HepG2 (cell line): ENCODE measurements around the gene CYP26A1. TPM values are rescaled to one million over a fixed set of nuclear protein-coding genes. Genes with fewer than 3 reads are reported as not detected.
A peak's percentile ranks its signal among the peaks of the same experiment; 100 is the strongest.

Source experiments
- DNMT3B ChIP-seq: conservative IDR thresholded peaks from 2 replicates; pipeline ENCODE4 v1.6.1; 2016; ENCODE audit warnings: missing biosample characterization, control low read depth
- FLYWCH1 ChIP-seq: sonication (generic); formaldehyde crosslinking; IDR thresholded peaks from 2 replicates; pipeline ENCODE4 v1.8.1; 2023; ENCODE audit warnings: mild to moderate bottlenecking, missing genetic modification reagents
- GTF2F1 ChIP-seq: fragments of 150-350 bp; IDR thresholded peaks from 2 replicates; pipeline ENCODE4 v1.6.1; 2014; ENCODE audit warnings: low read length
- JUN ChIP-seq: sonication (generic); formaldehyde crosslinking; IDR thresholded peaks from 2 replicates; pipeline ENCODE4 v1.4.0; 2020; ENCODE audit warnings: mild to moderate bottlenecking, missing genetic modification reagents
- MAZ ChIP-seq, 2 experiments: sonication (generic) in 1 of 2; formaldehyde crosslinking in 1 of 2; IDR thresholded peaks; 2 replicates each; pipeline versions ENCODE4 v1.5.0 to v1.6.1; 2012 to 2020; ENCODE audit warnings: low read depth in 2 of 2, mild to moderate bottlenecking in 2 of 2, borderline replicate concordance in 1 of 2, improper control_type of control experiment in 1 of 2, low read length in 1 of 2, missing genetic modification reagents in 1 of 2, moderate library complexity in 1 of 2
- REXO4 ChIP-seq: sonication (generic); formaldehyde crosslinking; IDR thresholded peaks from 2 replicates; pipeline ENCODE4 v1.8.0; 2022; ENCODE audit warnings: missing genetic modification reagents, mild to moderate bottlenecking, borderline replicate concordance
- RNF2 ChIP-seq: fragments of 450-650 bp; conservative IDR thresholded peaks from 2 replicates; pipeline ENCODE4 v1.6.1; 2016; ENCODE audit warnings: low read depth
- SRSF9 ChIP-seq: fragments of 200-400 bp; formaldehyde crosslinking; IDR thresholded peaks from 2 replicates; pipeline ENCODE4 v1.6.1; 2018; ENCODE audit warnings: borderline replicate concordance, mild to moderate bottlenecking, low read depth, low read length; ENCODE audit not compliant: insufficient read depth, poor library complexity, severe bottlenecking
- TBX2 ChIP-seq: sonication (generic); formaldehyde crosslinking; IDR thresholded peaks from 2 replicates; pipeline ENCODE4 v1.5.0; 2020; ENCODE audit warnings: missing genetic modification reagents, mild to moderate bottlenecking, borderline replicate concordance
- TBX3 ChIP-seq: fragments of 450-650 bp; IDR thresholded peaks from 2 replicates; pipeline ENCODE4 v1.6.1; 2017; ENCODE audit warnings: antibody characterized with exemption, mild to moderate bottlenecking, inconsistent platforms, borderline replicate concordance
- ZEB1 ChIP-seq: IDR thresholded peaks from 2 replicates; pipeline ENCODE4 v1.6.1; 2012; ENCODE audit warnings: mild to moderate bottlenecking, low read depth, inconsistent platforms; ENCODE audit not compliant: insufficient replicate concordance
- ZFP37 ChIP-seq: sonication (generic); formaldehyde crosslinking; IDR thresholded peaks from 2 replicates; pipeline ENCODE4 v1.4.0; 2020; ENCODE audit warnings: missing genetic modification reagents, borderline replicate concordance
- ZNF296 ChIP-seq: sonication (generic); formaldehyde crosslinking; conservative IDR thresholded peaks from 2 replicates; pipeline ENCODE4 v1.5.0; 2020; ENCODE audit warnings: mild to moderate bottlenecking, missing genetic modification reagents
- ZNF451 ChIP-seq: sonication (generic); formaldehyde crosslinking; IDR thresholded peaks from 2 replicates; pipeline ENCODE4 v1.5.0; 2020; ENCODE audit warnings: mild to moderate bottlenecking, missing genetic modification reagents
- ZNF7 ChIP-seq: IDR thresholded peaks from 2 replicates; pipeline ENCODE4 v1.6.1; 2016; ENCODE audit warnings: missing biosample characterization, missing genetic modification reagents
- polyA plus RNA-seq, 8 experiments: library from polyadenylated mRNA; depleted of rRNA in 3 of 8; stranded (reverse) in 7 of 8; unstranded in 1 of 8; fragments of >200 nt; fragmentation: Illumina TruSeq in 4 of 8; extraction: Trizol in 4 of 8; gene quantifications; 2 replicates each; pipeline versions ENCODE4 v1.2.1 to v1.2.3, GENCODE V29; 2011 to 2016; ENCODE audit warnings: low read depth in 4 of 8, missing spikeins in 1 of 8, mixed read lengths in 1 of 8; ENCODE audit not compliant: insufficient read depth in 1 of 8
- total RNA-seq, 5 experiments: library from RNA; depleted of rRNA; stranded (reverse); fragments of >200 nt; fragmentation: Illumina TruSeq; extraction: Trizol; gene quantifications; 2 replicates each; pipeline ENCODE4 v1.2.3, GENCODE V29; 2016; ENCODE audit warnings: low read depth in 1 of 5
- TF ChIP-seq, protein P1 (sequence below): sonication (generic); formaldehyde crosslinking; IDR thresholded peaks from 2 replicates; pipeline ENCODE4 v1.8.0; 2022; ENCODE audit warnings: missing genetic modification reagents, mild to moderate bottlenecking, inconsistent platforms, borderline replicate concordance
- TF ChIP-seq, protein P2 (sequence below): sonication (generic); formaldehyde crosslinking; conservative IDR thresholded peaks from 2 replicates; pipeline ENCODE4 v1.8.0; 2022; ENCODE audit warnings: mild to moderate bottlenecking, moderate library complexity, missing genetic modification reagents
- TF ChIP-seq, protein P3 (sequence below): sonication (generic); formaldehyde crosslinking; IDR thresholded peaks from 2 replicates; pipeline ENCODE4 v1.4.0; 2020; ENCODE audit warnings: missing genetic modification reagents, mild to moderate bottlenecking, borderline replicate concordance
- TF ChIP-seq, protein P4 (sequence below): sonication (generic); formaldehyde crosslinking; IDR thresholded peaks from 2 replicates; pipeline ENCODE4 v1.4.0; 2020; ENCODE audit warnings: low read depth, mild to moderate bottlenecking, missing genetic modification reagents
- TF ChIP-seq, protein P5 (sequence below): sonication (generic); formaldehyde crosslinking; IDR thresholded peaks from 2 replicates; pipeline ENCODE4 v1.5.1; 2020; ENCODE audit warnings: missing genetic modification reagents, mild to moderate bottlenecking, borderline replicate concordance

Gene CYP26A1
- total and polyA plus RNA-seq, 2 of the 13 experiments (the other 11 are each of a cell fraction or from before 2014, with no cell fraction given): 0.15 TPM; not detected in 1

DNA sequence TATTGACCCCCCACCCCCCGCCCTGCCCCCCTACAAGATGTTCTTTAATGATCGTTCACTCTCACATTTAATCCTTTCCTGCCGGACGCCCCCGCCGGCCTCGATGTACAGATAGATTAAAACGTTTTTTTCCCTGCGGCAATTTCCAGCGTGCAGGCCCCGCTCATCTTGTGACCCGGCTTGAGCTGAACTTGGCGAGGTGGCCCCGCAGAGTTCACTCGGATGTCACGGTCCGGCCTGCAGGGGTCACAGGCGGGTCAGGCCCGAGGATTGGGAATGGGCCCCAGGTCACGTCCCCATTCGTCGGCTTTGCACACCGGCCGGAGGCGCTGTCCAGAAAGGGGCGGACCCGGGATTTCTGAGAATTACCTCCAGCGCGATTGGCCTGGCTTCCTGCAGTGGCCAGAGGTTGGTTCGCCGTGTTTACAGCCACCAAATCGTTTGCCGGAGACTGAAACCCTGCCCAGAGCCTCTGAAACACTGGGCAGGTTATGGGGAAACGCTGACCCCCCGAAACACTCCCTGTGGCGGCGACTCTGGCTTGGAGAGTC is 1.9 kb upstream of the CYP26A1 start (continued):
- TF ChIP-seq, protein P1, sequence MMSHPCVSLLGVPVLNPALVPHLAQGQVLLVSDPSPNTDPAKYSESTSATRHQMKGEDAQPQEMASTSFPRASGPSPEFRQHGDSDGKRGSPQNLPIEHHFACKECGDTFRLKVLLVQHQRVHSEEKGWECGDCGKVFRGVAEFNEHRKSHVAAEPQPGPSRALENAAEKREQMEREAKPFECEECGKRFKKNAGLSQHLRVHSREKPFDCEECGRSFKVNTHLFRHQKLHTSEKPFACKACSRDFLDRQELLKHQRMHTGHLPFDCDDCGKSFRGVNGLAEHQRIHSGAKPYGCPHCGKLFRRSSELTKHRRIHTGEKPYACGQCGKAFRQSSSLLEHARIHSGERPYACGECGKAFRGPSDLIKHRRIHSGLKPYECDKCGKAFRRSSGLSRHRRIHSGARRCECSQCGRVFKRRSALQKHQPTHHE (CRISPR knock-in tag): no peak
- no peak for TF ChIP-seq DNMT3B (CRISPR knock-in tag)
- no peak for TF ChIP-seq ZNF296
- TF ChIP-seq ZNF451 (CRISPR knock-in tag): no peak
- peak; percentile 40; the same call in 1 of the 2 replicates for TF ChIP-seq RNF2
- TF ChIP-seq GTF2F1: no peak
- TF ChIP-seq SRSF9: no peak
- no peak for TF ChIP-seq REXO4 (CRISPR knock-in tag)
- TF ChIP-seq MAZ (IDR thresholded peaks at IDR 0.05; ENCODE audit: borderline replicate concordance, low read depth, low read length): no peak
- no peak for TF ChIP-seq MAZ (CRISPR knock-in tag; IDR thresholded peaks at IDR 0.05; ENCODE audit: low read depth)
- TF ChIP-seq ZFP37 (CRISPR knock-in tag): no peak
- no peak for TF ChIP-seq ZEB1
- no peak for TF ChIP-seq FLYWCH1
- TF ChIP-seq, protein P2, sequence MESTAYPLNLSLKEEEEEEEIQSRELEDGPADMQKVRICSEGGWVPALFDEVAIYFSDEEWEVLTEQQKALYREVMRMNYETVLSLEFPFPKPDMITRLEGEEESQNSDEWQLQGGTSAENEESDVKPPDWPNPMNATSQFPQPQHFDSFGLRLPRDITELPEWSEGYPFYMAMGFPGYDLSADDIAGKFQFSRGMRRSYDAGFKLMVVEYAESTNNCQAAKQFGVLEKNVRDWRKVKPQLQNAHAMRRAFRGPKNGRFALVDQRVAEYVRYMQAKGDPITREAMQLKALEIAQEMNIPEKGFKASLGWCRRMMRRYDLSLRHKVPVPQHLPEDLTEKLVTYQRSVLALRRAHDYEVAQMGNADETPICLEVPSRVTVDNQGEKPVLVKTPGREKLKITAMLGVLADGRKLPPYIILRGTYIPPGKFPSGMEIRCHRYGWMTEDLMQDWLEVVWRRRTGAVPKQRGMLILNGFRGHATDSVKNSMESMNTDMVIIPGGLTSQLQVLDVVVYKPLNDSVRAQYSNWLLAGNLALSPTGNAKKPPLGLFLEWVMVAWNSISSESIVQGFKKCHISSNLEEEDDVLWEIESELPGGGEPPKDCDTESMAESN (CRISPR knock-in tag): 0 out of 2 replicates have a peak, but pooled peaks have one; percentile 33
- TF ChIP-seq, protein P3, sequence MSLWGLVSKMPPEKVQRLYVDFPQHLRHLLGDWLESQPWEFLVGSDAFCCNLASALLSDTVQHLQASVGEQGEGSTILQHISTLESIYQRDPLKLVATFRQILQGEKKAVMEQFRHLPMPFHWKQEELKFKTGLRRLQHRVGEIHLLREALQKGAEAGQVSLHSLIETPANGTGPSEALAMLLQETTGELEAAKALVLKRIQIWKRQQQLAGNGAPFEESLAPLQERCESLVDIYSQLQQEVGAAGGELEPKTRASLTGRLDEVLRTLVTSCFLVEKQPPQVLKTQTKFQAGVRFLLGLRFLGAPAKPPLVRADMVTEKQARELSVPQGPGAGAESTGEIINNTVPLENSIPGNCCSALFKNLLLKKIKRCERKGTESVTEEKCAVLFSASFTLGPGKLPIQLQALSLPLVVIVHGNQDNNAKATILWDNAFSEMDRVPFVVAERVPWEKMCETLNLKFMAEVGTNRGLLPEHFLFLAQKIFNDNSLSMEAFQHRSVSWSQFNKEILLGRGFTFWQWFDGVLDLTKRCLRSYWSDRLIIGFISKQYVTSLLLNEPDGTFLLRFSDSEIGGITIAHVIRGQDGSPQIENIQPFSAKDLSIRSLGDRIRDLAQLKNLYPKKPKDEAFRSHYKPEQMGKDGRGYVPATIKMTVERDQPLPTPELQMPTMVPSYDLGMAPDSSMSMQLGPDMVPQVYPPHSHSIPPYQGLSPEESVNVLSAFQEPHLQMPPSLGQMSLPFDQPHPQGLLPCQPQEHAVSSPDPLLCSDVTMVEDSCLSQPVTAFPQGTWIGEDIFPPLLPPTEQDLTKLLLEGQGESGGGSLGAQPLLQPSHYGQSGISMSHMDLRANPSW (CRISPR knock-in tag): no peak
- TF ChIP-seq, protein P4, sequence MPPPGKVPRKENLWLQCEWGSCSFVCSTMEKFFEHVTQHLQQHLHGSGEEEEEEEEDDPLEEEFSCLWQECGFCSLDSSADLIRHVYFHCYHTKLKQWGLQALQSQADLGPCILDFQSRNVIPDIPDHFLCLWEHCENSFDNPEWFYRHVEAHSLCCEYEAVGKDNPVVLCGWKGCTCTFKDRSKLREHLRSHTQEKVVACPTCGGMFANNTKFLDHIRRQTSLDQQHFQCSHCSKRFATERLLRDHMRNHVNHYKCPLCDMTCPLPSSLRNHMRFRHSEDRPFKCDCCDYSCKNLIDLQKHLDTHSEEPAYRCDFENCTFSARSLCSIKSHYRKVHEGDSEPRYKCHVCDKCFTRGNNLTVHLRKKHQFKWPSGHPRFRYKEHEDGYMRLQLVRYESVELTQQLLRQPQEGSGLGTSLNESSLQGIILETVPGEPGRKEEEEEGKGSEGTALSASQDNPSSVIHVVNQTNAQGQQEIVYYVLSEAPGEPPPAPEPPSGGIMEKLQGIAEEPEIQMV (CRISPR knock-in tag): peak; percentile 61; the same call in 1 of the 2 replicates
- no peak for TF ChIP-seq JUN (CRISPR knock-in tag)
- TF ChIP-seq TBX2 (CRISPR knock-in tag): peak; percentile 67; the same call in 1 of the 2 replicates
- TF ChIP-seq, protein P5, sequence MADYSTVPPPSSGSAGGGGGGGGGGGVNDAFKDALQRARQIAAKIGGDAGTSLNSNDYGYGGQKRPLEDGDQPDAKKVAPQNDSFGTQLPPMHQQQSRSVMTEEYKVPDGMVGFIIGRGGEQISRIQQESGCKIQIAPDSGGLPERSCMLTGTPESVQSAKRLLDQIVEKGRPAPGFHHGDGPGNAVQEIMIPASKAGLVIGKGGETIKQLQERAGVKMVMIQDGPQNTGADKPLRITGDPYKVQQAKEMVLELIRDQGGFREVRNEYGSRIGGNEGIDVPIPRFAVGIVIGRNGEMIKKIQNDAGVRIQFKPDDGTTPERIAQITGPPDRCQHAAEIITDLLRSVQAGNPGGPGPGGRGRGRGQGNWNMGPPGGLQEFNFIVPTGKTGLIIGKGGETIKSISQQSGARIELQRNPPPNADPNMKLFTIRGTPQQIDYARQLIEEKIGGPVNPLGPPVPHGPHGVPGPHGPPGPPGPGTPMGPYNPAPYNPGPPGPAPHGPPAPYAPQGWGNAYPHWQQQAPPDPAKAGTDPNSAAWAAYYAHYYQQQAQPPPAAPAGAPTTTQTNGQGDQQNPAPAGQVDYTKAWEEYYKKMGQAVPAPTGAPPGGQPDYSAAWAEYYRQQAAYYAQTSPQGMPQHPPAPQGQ: no peak
- no peak for TF ChIP-seq ZNF7 (CRISPR knock-in tag)
- no peak for TF ChIP-seq TBX3
